Mucosa of descending colon (tissue), 3 donors: ENCODE measurements around the gene RNF144A. TPM values are rescaled to one million over a fixed set of nuclear protein-coding genes. Genes with fewer than 3 reads are reported as not detected.
"Not testable (repeated sequence)": the region's sequence is repeated elsewhere in the genome, so short reads cannot be mapped to it uniquely, and the experiment has no call there.

Experiments used
- ATAC-seq: fragments of 200-7000 bp; cut with Tn5 transposase; one replicate; pipeline ENCODE4 v1.9.1; 2020; ENCODE audit warnings: mild to moderate bottlenecking, moderate library complexity
- DNase-seq, 3 donors: peaks; one replicate each; pipeline ENCODE4 v3.0.0-alpha.2; 2020
- H3K36me3 ChIP-seq: fragments of 200-600 bp; one replicate; pipeline ENCODE4 v1.8.0; 2021; ENCODE audit warnings: low read depth, mild to moderate bottlenecking
- H3K4me1 ChIP-seq: fragments of 200-600 bp; one replicate; pipeline ENCODE4 v1.8.0; 2021; ENCODE audit warnings: low read depth, mild to moderate bottlenecking
- H3K4me3 ChIP-seq: fragments of 200-600 bp; one replicate; pipeline ENCODE4 v1.8.0; 2021; ENCODE audit warnings: mild to moderate bottlenecking
- H3K9me3 ChIP-seq: fragments of 200-600 bp; one replicate; pipeline ENCODE4 v1.8.0; 2021; ENCODE audit warnings: mild to moderate bottlenecking
- intact Hi-C, 2 donors: fragments of 100-400 bp; cut with DNase I in 1 of 2; cut with micrococcal nuclease in 1 of 2; formaldehyde crosslinking; loops; one replicate each; pipeline versions ENCODE4 v1.11.0 to v1.11.1; 2022; cut with DNase I, micrococcal nuclease
- total RNA-seq, 3 donors: library from RNA; stranded (reverse); fragmentation: NEBNext Ultra II Directional in 2 of 3; extraction: Animal tissue kit (Norgen Biotek cat#: 25700) in 2 of 3; gene quantifications; one replicate each; pipeline versions ENCODE4 v1.2.1 to v1.2.4, GENCODE V29; 2021 to 2023
- TF ChIP-seq, protein P1 (sequence below): fragments of 200-600 bp; IDR thresholded peaks from one replicate; pipeline ENCODE4 v1.8.0; 2022; ENCODE audit warnings: antibody characterized with exemption, mild to moderate bottlenecking
- donor health status: DM: no; HTN: no; CAD: no; lungs with moderate emphysema.
- donor health status: DM: no; HTN: no; CAD: no.
- donor health status: DM: no; HTN: yes; CAD: no.

RNF144A gene
- total RNA-seq, 3 donors from 2014 or later = 14.3 to 18.7 (median 18.3) TPM

DNA sequence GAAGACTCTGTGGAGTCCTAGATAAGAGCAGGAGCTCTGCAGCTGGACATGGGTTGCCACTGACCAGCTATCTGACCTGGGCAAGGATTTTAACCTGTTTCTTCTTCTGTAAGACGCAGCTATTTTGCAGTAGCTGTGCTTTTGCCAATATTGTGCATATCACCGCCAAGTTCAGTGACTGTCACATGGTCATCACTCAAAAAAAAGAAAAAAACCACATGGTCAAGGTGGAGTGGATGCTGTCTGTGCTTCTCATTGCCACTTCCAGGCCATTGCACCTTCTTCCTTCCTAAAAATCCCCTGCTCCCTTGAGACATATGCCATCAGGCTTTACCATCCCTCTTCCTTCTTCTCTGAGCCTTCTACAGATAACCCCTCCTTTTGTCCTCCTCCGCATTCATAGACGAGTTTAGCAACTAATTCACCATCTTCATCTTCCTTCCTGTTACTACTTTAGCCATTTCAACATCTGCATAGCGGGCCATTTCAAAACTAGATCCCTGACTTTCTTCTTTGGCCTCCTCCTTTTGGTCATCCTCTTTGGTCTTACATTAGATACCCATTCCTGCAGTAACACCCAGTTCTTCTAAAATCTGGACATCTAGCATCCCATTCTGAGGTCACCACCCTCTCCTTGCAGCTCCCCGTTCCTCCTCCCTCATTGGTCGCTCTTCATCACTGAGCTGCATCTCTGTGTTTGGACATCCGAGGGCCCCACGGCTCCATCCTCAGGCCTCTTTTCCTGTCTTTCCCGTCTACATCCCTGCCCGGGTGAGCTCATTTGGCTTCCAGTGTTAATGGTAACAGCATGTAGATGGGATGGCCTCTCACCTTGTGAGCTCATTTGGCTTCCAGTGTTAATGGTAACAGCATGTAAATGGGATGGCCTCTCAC lies 17.8 kb downstream of the RNF144A start:
- H3K9me3 ChIP-seq = no peaks in the 10 kb centered on the region
- TF ChIP-seq, protein P1, sequence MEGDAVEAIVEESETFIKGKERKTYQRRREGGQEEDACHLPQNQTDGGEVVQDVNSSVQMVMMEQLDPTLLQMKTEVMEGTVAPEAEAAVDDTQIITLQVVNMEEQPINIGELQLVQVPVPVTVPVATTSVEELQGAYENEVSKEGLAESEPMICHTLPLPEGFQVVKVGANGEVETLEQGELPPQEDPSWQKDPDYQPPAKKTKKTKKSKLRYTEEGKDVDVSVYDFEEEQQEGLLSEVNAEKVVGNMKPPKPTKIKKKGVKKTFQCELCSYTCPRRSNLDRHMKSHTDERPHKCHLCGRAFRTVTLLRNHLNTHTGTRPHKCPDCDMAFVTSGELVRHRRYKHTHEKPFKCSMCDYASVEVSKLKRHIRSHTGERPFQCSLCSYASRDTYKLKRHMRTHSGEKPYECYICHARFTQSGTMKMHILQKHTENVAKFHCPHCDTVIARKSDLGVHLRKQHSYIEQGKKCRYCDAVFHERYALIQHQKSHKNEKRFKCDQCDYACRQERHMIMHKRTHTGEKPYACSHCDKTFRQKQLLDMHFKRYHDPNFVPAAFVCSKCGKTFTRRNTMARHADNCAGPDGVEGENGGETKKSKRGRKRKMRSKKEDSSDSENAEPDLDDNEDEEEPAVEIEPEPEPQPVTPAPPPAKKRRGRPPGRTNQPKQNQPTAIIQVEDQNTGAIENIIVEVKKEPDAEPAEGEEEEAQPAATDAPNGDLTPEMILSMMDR = no peak
- no peaks in the 10 kb centered on the region for H3K36me3 ChIP-seq
- ATAC-seq (no peak), DNase-seq (no peak)
- H3K4me3 ChIP-seq = no peak overlapping the region
- intact Hi-C loops = no loop called here
- H3K4me1 ChIP-seq = no peaks in the 10 kb centered on the region

DNA sequence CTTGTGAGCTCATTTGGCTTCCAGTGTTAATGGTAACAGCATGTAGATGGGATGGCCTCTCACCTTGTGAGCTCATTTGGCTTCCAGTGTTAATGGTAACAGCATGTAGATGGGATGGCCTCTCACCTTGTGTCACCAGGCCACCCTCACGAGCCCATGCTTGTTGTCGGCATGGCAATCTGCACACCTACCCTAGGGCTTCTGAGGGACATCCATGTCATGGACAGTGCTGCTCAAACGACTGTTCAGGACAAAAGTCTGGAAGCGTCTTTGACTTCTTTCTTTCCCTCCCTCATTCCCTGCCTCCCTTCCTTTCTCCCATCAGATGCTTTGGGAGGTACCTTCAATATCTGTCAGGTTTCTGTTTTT lies 18.4 kb downstream of the RNF144A start:
- H3K4me3 ChIP-seq, intact Hi-C loops, ATAC-seq, H3K4me1 ChIP-seq, H3K9me3 ChIP-seq, H3K36me3 ChIP-seq, DNase-seq: not testable (repeated sequence)

DNA sequence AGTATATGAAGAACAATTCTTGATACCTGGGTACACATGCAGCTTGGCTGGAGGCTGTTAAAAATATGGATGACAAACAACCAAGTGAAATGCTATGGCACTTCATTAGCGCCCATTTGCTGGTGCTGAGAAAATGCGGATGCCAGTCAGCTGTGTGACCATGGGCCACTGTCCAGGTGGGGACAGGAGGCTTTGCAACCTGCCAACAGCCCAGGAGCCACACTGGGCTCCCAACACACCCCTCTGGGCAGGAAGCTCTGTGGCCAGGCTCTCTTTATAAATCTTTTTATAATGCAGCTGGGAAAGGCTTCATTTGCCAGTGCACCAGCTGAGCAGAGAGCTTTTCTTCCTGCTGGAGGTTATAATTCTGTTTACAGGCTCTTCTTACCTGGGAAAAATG lies 19.9 kb downstream of the RNF144A start:
- TF ChIP-seq, protein P1 = no peak
- intact Hi-C loops = no loop called here
- H3K4me1 ChIP-seq = no peaks in the 10 kb centered on the region
- H3K4me3 ChIP-seq = no peak overlapping the region
- ATAC-seq (no peak), DNase-seq (no peak)
- H3K36me3 ChIP-seq = no peaks in the 10 kb centered on the region
- H3K9me3 ChIP-seq = no peaks in the 10 kb centered on the region

DNA sequence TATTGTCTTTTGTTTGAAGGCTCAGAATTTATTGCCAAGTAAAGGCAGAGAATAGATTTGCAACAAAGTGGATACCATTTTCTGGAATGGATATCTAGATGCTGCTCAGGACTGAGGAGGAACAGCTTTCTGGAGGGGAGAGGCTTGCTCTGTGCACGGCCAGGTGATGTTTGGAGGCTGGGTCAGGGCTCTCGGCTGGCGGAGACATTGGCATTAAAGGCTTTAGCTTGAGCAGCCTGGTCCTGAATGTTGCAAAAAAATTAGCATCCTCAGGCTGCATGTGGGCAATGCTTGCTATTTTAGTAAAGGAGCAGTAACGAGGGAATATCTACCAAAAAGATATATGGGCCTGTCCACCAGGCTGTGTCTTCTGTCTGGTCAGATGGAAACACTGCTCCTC lies 20.4 kb downstream of the RNF144A start:
- intact Hi-C loops = no loop called here
- no peaks in the 10 kb centered on the region for H3K36me3 ChIP-seq
- H3K4me1 ChIP-seq = no peaks in the 10 kb centered on the region
- ATAC-seq (no peak), DNase-seq (no peak)
- H3K9me3 ChIP-seq = no peaks in the 10 kb centered on the region
- TF ChIP-seq, protein P1 = no peak
- H3K4me3 ChIP-seq = no peak overlapping the region

DNA sequence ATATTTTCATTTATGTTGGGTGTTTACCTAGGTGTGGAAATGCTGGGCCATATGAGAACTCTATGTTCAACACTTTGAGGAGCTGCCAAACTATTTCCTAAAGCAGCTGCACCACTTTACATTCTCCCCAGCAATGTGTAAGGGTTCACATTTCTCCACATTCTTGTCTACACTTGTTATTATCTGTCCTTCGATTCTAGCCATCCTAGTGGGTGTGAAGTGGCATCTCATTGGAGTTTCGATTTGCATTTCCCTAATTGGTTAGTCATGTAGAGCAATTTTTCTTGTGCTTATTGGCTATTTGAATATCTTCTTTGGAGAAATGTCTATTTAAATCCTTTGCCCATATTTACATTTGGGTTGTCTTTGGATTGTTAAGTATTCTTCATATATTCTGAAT lies 21.9 kb downstream of the RNF144A start:
- no peak for DNase-seq
- intact Hi-C loops = no loop called here
- no peak for ATAC-seq
- Histone ChIP-seq H3K36me3 (no peaks in the 10 kb centered on the region), H3K4me1 (no peaks in the 10 kb centered on the region), H3K9me3 (no peaks in the 10 kb centered on the region), H3K4me3 (no peak overlapping the region)
- TF ChIP-seq, protein P1 = no peak

DNA sequence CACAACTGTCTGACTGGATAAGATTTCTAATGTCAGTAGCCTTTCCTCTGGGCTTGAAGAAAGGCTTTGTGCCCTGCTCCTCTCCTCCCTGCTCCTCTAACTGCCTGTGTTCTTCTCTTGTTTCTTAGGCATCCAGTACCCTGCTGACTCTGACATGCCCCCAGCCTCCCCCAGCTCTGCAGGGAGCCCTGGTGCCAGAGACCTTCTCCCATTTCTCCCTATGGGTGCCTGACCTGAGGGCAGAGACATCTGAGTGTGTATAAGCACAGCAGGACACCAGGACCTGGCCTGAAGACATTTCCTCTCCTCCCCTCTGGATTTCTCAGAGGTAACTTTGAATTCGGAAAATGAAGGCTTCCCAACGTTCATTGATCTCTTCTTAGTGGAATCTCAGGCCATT lies 23.6 kb downstream of the RNF144A start:
- DNase-seq (no peak), ATAC-seq (no peak)
- Histone ChIP-seq H3K4me3 (no peak overlapping the region), H3K9me3 (no peaks in the 10 kb centered on the region), H3K4me1 (no peaks in the 10 kb centered on the region), H3K36me3 (no peaks in the 10 kb centered on the region)
- TF ChIP-seq, protein P1 = no peak
- intact Hi-C loops = no loop called here
